K562 treated with DMSO at 1 percent for 48 hours (cell line): ENCODE results near the gene SLC39A3. TPM values are rescaled to one million over a fixed set of nuclear protein-coding genes. Genes with fewer than 3 reads are reported as not detected.

Source experiments
- total RNA-seq: library from RNA; unstranded; fragments of 300-600 nt; gene quantifications from 2 replicates; pipeline ENCODE4 v1.2.3, GENCODE V29; 2022; ENCODE audit warnings: low replicate concordance; ENCODE audit errors: extremely low read depth

SLC39A3 gene, protein sequence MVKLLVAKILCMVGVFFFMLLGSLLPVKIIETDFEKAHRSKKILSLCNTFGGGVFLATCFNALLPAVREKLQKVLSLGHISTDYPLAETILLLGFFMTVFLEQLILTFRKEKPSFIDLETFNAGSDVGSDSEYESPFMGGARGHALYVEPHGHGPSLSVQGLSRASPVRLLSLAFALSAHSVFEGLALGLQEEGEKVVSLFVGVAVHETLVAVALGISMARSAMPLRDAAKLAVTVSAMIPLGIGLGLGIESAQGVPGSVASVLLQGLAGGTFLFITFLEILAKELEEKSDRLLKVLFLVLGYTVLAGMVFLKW
- total RNA-seq, result not detected in 2 replicates

DNA sequence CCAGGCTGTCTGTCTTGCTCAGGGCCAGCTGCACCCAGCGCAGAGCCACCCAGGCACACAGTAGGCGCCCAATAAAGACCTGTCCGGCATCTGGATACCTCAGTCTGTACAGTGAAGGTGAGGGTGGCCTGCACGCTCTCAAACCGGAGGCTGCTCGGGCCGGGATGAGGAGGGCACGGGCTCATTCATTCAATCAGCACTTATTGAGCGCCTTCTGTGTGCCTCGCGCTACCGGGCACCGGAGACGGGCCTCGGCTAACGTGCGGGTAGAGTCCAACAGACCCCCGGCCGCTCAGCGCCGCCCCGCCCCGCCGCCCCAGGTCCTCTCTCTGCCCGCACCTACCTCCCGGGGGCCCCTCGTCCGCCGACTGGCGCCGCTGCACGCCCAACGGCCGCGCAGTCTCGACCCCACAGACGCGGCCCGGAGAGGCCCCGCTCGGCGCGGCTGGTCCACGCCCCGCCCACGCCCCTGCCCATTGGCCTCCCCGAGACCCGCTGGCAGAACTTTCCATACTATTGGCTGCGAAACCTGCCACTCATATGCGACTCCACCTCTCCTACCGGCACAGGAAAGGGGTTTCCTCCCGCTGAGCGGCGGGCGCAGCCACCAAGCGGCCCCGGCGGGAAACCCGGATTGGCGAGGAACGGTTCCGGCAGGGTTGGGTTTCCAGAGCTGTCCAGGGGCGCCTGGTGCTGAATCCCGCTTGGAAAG lies at the start of gene SLC39A3:
SLC39A3 (minus strand) TSS at position 416 of the 712 bp plus-strand sequence. CDS start 2,760 bp downstream, outside the sequence.

GRCh38 chr19:2785244-2785997 lies 45.6 kb upstream of the SLC39A3 start, which contains the start of gene THOP1:
Gene THOP1, plus strand, starts transcription at chr19:2785503. Its CDS starts 160 bp downstream, at chr19:2785663.

DNA sequence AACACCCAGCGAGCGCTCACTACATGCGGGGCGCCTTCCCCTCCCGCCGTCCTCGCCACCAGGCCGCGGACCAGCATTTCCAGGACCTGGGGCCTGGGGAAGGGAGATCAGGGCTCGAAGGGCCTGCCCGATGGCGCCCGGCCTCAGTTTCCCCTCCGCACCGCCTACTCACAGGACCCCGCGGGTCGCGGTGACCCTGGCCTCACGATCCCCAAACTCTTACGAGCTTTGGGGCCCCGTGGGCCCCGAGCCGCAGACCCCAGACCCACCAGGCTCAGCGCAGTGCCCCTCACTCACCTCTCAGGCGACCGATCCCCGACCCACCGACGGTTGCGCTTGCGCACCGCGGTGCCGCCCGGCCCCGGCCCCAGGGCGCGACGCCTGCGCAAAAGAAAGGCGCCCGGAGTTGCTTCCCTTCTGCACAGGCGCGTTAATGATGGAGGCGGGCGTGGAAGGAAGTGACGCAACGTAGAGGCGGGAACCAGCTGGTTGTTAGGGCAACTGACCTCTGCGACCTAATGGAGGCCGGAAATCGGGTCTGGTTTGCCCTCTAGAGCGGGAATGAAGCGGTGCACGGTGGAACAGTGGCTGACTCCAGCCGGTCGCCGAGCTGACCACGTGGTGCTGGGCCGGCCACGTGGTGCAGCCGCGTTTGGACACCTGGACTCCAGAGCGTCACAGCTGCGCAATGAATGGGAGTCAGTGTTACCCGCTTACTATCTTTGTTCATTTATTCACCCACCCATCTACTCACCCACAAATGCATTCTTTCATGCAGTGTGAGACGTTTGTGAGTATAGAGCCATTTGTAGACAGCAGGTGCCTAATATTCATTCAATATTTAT lies 43.3 kb upstream of the SLC39A3 start, which contains the start of gene SGTA:
SGTA (minus strand) TSS at position 338 of the 845 bp plus-strand sequence. CDS start 14,205 bp downstream, outside the sequence.

GRCh38 chr19:2720777-2721569 lies 18.8 kb downstream of the SLC39A3 start, which contains the start of gene DIRAS1:
Gene DIRAS1, minus strand, starts transcription at chr19:2721372. Its CDS starts 3,566 bp downstream, at chr19:2717806.

GRCh38 chr19:2702170-2703076 lies 37.4 kb downstream of the SLC39A3 start, which contains the start of gene GNG7:
Gene GNG7, minus strand, starts transcription at chr19:2702694. Its CDS starts 182,006 bp downstream, at chr19:2520688.

Other genes starting within 250 kb of the SLC39A3 start
- not detected in 2 replicates for gene GNG7, start 37.3 kb downstream of the SLC39A3 start, total RNA-seq
- not detected in 2 replicates for gene DIRAS1, start 18.6 kb downstream of the SLC39A3 start, total RNA-seq
- not detected in 2 replicates for gene SGTA, start 43.3 kb upstream of the SLC39A3 start, total RNA-seq
- not detected in 2 replicates for gene THOP1, start 45.5 kb upstream of the SLC39A3 start, total RNA-seq
- gene ZNF554, start 79.9 kb upstream of the SLC39A3 start, total RNA-seq, result not detected in 2 replicates
- gene ZNF555, start 101.5 kb upstream of the SLC39A3 start, total RNA-seq, result not detected in 2 replicates
- not detected in 2 replicates for gene ZNF556, start 127.3 kb upstream of the SLC39A3 start, total RNA-seq
- not detected in 2 replicates for gene ZNF57, start 160.9 kb upstream of the SLC39A3 start, total RNA-seq
- gene ZNF77, start 205.0 kb upstream of the SLC39A3 start, total RNA-seq, result not detected in 2 replicates
- gene TLE6, start 237.5 kb upstream of the SLC39A3 start, total RNA-seq, result not detected in 2 replicates